GM23248 (cell line): ENCODE measurements around the gene ZDHHC16.

ENCODE experiments used
- EZH2 ChIP-seq: fragments of 200-600 bp; sonication (generic); IDR thresholded peaks from 2 replicates; pipeline ENCODE4 v1.6.1; 2018; ENCODE audit warnings: antibody characterized with exemption, mild to moderate bottlenecking; ENCODE audit not compliant: insufficient read depth, poor library complexity, severe bottlenecking
- EZH2phosphoT487 ChIP-seq: fragments of 200-600 bp; sonication (generic); IDR thresholded peaks from 2 replicates; pipeline ENCODE4 v1.6.1; 2018; ENCODE audit warnings: antibody characterized with exemption, moderate library complexity, mild to moderate bottlenecking, low read depth; ENCODE audit not compliant: insufficient read depth

- no peak for TF ChIP-seq EZH2
- no peak for TF ChIP-seq EZH2phosphoT487
Observed at GRCh38 chr10:97434557-97434956, 11.4 kb upstream of the ZDHHC16 start.
